ENCODE results near the gene SH3GL2. TPM values are rescaled to one million over a fixed set of nuclear protein-coding genes. Genes with fewer than 3 reads are reported as not detected.

Gene SH3GL2
- total RNA-seq, 4 donors from 2014 or later = 3.6 to 6.8 (median 4.7) TPM

DNA sequence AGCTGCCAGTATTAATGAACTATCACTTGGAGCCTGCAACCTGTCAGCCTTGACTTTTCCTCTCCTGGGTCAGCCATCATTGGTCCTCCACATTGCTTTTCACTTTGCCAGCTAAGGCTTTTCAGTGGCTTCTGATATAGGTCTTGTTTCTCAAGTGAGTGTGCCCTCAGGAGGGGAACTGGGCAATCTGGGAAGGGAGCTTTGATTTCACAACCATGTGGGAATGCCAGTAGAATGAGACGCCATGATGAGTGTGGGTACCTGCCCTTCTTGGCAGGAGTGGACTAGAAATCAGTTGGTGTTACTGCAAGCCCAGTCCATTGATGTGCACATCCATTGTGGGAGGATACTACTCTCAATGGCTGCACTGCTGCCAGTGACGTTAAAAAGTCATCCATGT, 54.1 kb downstream of the SH3GL2 start:
- no peak for ATAC-seq
- Histone ChIP-seq H3K27ac (no peak overlapping the region), H3K4me1 (no peaks in the 10 kb centered on the region), H3K27me3 (no peaks in the 10 kb centered on the region), H3K4me3 (no peak overlapping the region), H3K36me3 (no peaks in the 10 kb centered on the region), H3K9me3 (no peaks in the 10 kb centered on the region)
- TF ChIP-seq CTCF (IDR thresholded peaks at IDR 0.05) (no peak), POLR2AphosphoS5 (IDR thresholded peaks at IDR 0.05) (no peak), POLR2A (IDR thresholded peaks at IDR 0.05) (no peak), EP300 (IDR thresholded peaks at IDR 0.05) (no peak)
- 38 to 82% methylated on average over 2 of the region's 2 CpGs for WGBS, 2 donors (ENCODE audit: low coverage in 1 of 2)

DNA sequence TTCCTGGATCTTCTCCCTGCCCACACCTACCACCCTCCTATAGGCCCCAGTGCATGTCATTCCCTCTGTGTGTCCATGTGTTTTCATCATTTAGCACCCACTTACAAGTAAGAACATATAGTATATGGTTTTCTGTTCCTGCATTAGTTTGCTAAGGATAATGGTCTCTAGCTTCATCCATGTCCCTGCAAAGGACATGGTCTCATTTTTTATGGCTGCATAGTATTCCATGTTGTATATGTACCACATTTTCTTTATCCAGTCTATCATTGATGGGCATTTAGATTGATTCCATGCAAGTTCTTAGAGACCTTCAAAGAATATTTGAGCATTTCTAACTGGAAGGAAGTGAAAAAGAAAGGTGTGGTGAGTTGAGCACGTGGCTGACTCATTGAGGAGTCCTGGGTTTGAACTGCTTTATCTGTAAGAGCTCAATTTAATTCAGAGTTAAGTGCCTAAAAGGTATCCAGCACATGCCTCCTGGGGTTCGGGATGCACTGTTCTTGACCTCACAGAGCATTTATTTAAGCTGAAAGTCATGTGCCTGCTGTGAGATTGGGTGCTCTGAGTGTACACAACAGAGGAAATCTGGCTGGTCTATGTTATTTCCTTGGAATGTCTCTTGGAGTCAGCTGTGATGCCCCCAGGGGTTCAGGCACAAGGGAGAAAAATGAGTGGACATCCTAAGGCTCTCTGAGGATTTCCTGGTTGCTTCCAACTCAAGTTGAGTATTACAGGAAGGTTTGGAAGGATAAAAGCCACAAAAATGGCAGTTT, 56.4 kb downstream of the SH3GL2 start:
- WGBS, 2 donors (ENCODE audit: low coverage in 1 of 2) = 44 to 100% methylated on average over 1 to 2 of the region's 2 CpGs
- no peak for ATAC-seq
- Histone ChIP-seq H3K27ac (no peak overlapping the region), H3K4me1 (no peaks in the 10 kb centered on the region), H3K27me3 (no peaks in the 10 kb centered on the region), H3K4me3 (no peak overlapping the region), H3K9me3 (no peaks in the 10 kb centered on the region), H3K36me3 (no peaks in the 10 kb centered on the region)
- TF ChIP-seq EP300 (IDR thresholded peaks at IDR 0.05) (no peak), POLR2AphosphoS5 (IDR thresholded peaks at IDR 0.05) (no peak), CTCF (IDR thresholded peaks at IDR 0.05) (no peak), POLR2A (IDR thresholded peaks at IDR 0.05) (no peak)

GRCh38 chr9:17636349-17636748, 57.5 kb downstream of the SH3GL2 start:
- Histone ChIP-seq H3K9me3 (no peaks in the 10 kb centered on the region), H3K27me3 (no peaks in the 10 kb centered on the region), H3K4me1 (no peaks in the 10 kb centered on the region), H3K27ac (no peak overlapping the region), H3K4me3 (no peak overlapping the region), H3K36me3 (no peaks in the 10 kb centered on the region)
- 60 to 75% methylated on average over 2 of the region's 2 CpGs for WGBS, 2 donors (ENCODE audit: low coverage in 1 of 2)
- ATAC-seq = no peak
- TF ChIP-seq POLR2AphosphoS5 (IDR thresholded peaks at IDR 0.05) (no peak), CTCF (IDR thresholded peaks at IDR 0.05) (no peak), POLR2A (IDR thresholded peaks at IDR 0.05) (no peak), EP300 (IDR thresholded peaks at IDR 0.05) (no peak)

GRCh38 chr9:17636821-17637220, 58.0 kb downstream of the SH3GL2 start:
- H3K4me3 ChIP-seq = no peak overlapping the region
- no peak for ATAC-seq
- no peaks in the 10 kb centered on the region for H3K27me3 ChIP-seq
- 69 to 100% methylated on average over 1 of the region's 1 CpG for WGBS, 2 donors (ENCODE audit: low coverage in 1 of 2)
- H3K4me1 ChIP-seq = no peaks in the 10 kb centered on the region
- TF ChIP-seq EP300 (IDR thresholded peaks at IDR 0.05) (no peak), POLR2A (IDR thresholded peaks at IDR 0.05) (no peak), CTCF (IDR thresholded peaks at IDR 0.05) (no peak), POLR2AphosphoS5 (IDR thresholded peaks at IDR 0.05) (no peak)
- no peak overlapping the region for H3K27ac ChIP-seq
- no peaks in the 10 kb centered on the region for H3K36me3 ChIP-seq
- no peaks in the 10 kb centered on the region for H3K9me3 ChIP-seq

DNA sequence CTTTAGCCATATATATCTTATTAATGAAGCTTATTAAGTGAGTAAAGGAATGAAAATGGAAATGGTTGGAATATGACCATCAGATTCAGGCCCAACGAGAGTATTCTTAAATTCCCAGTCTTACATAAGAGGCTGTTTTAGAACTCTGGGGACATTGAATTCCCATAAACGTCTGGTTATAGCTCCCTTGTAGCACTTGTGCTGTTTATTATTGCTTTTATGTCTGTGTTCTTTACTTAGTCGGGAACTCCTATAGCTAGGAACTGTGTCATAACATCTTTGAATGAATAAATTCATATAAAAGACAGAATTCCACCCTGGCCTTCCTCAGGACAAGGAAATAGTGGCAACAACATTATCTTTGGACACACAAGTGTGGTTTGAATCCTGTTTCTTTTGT, 58.4 kb downstream of the SH3GL2 start:
- Histone ChIP-seq H3K4me3 (no peak overlapping the region), H3K27ac (no peak overlapping the region), H3K4me1 (no peaks in the 10 kb centered on the region), H3K9me3 (no peaks in the 10 kb centered on the region), H3K36me3 (no peaks in the 10 kb centered on the region), H3K27me3 (no peaks in the 10 kb centered on the region)
- WGBS, 2 donors (ENCODE audit: low coverage in 1 of 2) = 73 to 76% methylated on average over 3 of the region's 3 CpGs
- ATAC-seq = no peak
- TF ChIP-seq POLR2AphosphoS5 (IDR thresholded peaks at IDR 0.05) (no peak), CTCF (IDR thresholded peaks at IDR 0.05) (no peak), EP300 (IDR thresholded peaks at IDR 0.05) (no peak), POLR2A (IDR thresholded peaks at IDR 0.05) (no peak)
